K562 (cell line): ENCODE measurements around the gene TRAF5. TPM values are rescaled to one million over a fixed set of nuclear protein-coding genes. Genes with fewer than 3 reads are reported as not detected.

ENCODE experiments used
- ATAC-seq: fragments of 200-7000 bp; cut with Tn5 transposase; 3 replicates; pipeline ENCODE4 v1.9.1; 2020; ENCODE audit warnings: moderate library complexity
- Bru-seq: library from RNA; stranded (reverse); fragments of 400-500 nt; gene quantifications from one replicate; lab custom pipeline; 2021; lab: Mats Ljungman, UMichigan
- BruChase-seq, 2 experiments: library from RNA; stranded (reverse); fragments of 400-500 nt; gene quantifications; one replicate each; lab custom pipeline; 2021; lab: Mats Ljungman, UMichigan
- BruUV-seq: library from RNA; stranded (reverse); fragments of 400-500 nt; replicated peaks from 2 replicates; lab custom pipeline; 2021; lab: Mats Ljungman, UMichigan
- CTCF ChIA-PET: fragments of 300-600 bp; formaldehyde crosslinking; extraction: SDS; loops from one replicate; lab custom pipeline; 2021; ENCODE audit warnings: low intra/inter-chr PET ratio; lab: Yijun Ruan, JAX
- POLR2A ChIA-PET: fragments of 300-600, 350-650 bp; sonication (Branson Sonifier 250); formaldehyde crosslinking; extraction: SDS; loops from one replicate; lab custom pipeline; 2021; ENCODE audit warnings: antibody characterized with exemption, inconsistent platforms; lab: Yijun Ruan, JAX
- DNase-seq, 4 experiments: peaks; one replicate each; pipeline versions ENCODE4 v3.0.0 to v3.0.0-alpha.2; 2011 to 2018; ENCODE audit warnings: low spot score in 3 of 4, mixed read lengths in 3 of 4; ENCODE audit errors: extremely low read depth in 1 of 4
- FAIRE-seq: peaks from 2 replicates; lab custom pipeline; 2011; peaks lifted over from hg19 to GRCh38; lab: Jason Lieb, UNC
- H2AFZ ChIP-seq: 2 replicates; pipeline ENCODE4 v1.6.0; 2011; ENCODE audit warnings: low read depth, low read length, control low read depth, inconsistent platforms
- H3K27ac ChIP-seq: fragments of 200-600 bp; 3 replicates; pipeline ENCODE4 v1.8.0; 2011; ENCODE audit warnings: low read depth, mild to moderate bottlenecking, control low read depth, inconsistent platforms, low read length, moderate library complexity, mixed read lengths; ENCODE audit errors: extremely low read depth
- H3K27me3 ChIP-seq, 2 experiments: fragments of 300-600 bp in 1 of 2; 2 replicates in 1 of 2; 3 replicates in 1 of 2; pipeline versions ENCODE4 v1.6.0 to v1.8.0; 2011; ENCODE audit warnings: inconsistent platforms in 2 of 2, low read length in 2 of 2, mild to moderate bottlenecking in 1 of 2, mixed read lengths in 1 of 2, moderate library complexity in 1 of 2; ENCODE audit not compliant: control insufficient read depth in 2 of 2, insufficient read depth in 2 of 2
- H3K36me3 ChIP-seq: fragments of 300-600 bp; 3 replicates; pipeline ENCODE4 v1.8.0; 2011; ENCODE audit warnings: mild to moderate bottlenecking, low read length, inconsistent platforms; ENCODE audit not compliant: control insufficient read depth, insufficient read depth
- H3K4me1 ChIP-seq, 2 experiments: fragments of 200-600 bp in 1 of 2; replicated peaks in 1 of 2; 2 replicates in 1 of 2; 3 replicates in 1 of 2; pipeline versions ENCODE4 v1.5.1 to v1.8.0; 2011; ENCODE audit warnings: inconsistent platforms in 2 of 2, low read length in 2 of 2, mild to moderate bottlenecking in 1 of 2, mixed read lengths in 1 of 2, moderate library complexity in 1 of 2; ENCODE audit not compliant: control insufficient read depth in 2 of 2, insufficient read depth in 2 of 2
- H3K4me2 ChIP-seq: 2 replicates; pipeline ENCODE4 v1.6.1; 2011; ENCODE audit warnings: low read length, control low read depth, inconsistent platforms, mixed read lengths; ENCODE audit not compliant: insufficient read depth
- H3K4me3 ChIP-seq: fragments of 200-600 bp; sonication (generic), shearing (Covaris generic); 2 replicates; pipeline ENCODE4 v1.5.1; 2016; ENCODE audit warnings: control low read depth, inconsistent platforms
- H3K79me2 ChIP-seq: fragments of 200-600 bp; 3 replicates; pipeline ENCODE4 v1.8.0; 2011; ENCODE audit warnings: low read length, inconsistent platforms; ENCODE audit not compliant: control insufficient read depth, insufficient read depth
- H3K9ac ChIP-seq, 2 experiments: 2 replicates each; pipeline versions ENCODE4 v1.6.0 to v1.6.1; 2011; ENCODE audit warnings: low read depth in 2 of 2, low read length in 2 of 2, control low read depth in 1 of 2, inconsistent platforms in 1 of 2, mild to moderate bottlenecking in 1 of 2, mixed read lengths in 1 of 2; ENCODE audit not compliant: insufficient read depth in 1 of 2
- H3K9me1 ChIP-seq: one replicate; pipeline ENCODE4 v1.6.0; 2011; ENCODE audit warnings: inconsistent platforms, mild to moderate bottlenecking, low read length, moderate library complexity; ENCODE audit not compliant: control insufficient read depth, insufficient read depth
- H3K9me3 ChIP-seq: replicated peaks from 2 replicates; pipeline ENCODE4 v1.5.1; 2011; ENCODE audit warnings: low read depth, low read length, inconsistent platforms; ENCODE audit not compliant: control insufficient read depth, insufficient read depth
- H4K20me1 ChIP-seq: replicated peaks from 2 replicates; pipeline ENCODE4 v1.6.1; 2011; ENCODE audit warnings: low read length, inconsistent platforms, mixed read lengths; ENCODE audit not compliant: control insufficient read depth, insufficient read depth
- BCOR ChIP-seq: fragments of 450-650 bp; IDR thresholded peaks from 2 replicates; pipeline ENCODE4 v1.6.1; 2016
- BHLHE40 ChIP-seq: IDR thresholded peaks from 2 replicates; pipeline ENCODE4 v1.6.1; 2011; ENCODE audit warnings: low read length, improper control_type of control experiment
- GTF2E2 ChIP-seq: fragments of 200-800 bp; sonication (Bioruptor generic); IDR thresholded peaks from 2 replicates; pipeline ENCODE4 v1.6.1; 2016; ENCODE audit warnings: missing genetic modification characterization, missing compliant biosample characterization
- HDAC1 ChIP-seq, 2 experiments: fragments of 450-650 bp; IDR thresholded peaks; 2 replicates each; pipeline ENCODE4 v1.6.1; 2016 to 2017; ENCODE audit warnings: inconsistent platforms in 1 of 2, mild to moderate bottlenecking in 1 of 2, moderate library complexity in 1 of 2
- HES1 ChIP-seq: fragments of 450-650 bp; IDR thresholded peaks from 2 replicates; pipeline ENCODE4 v1.6.1; 2016; ENCODE audit warnings: low read depth, mild to moderate bottlenecking, moderate library complexity
- HNRNPH1 ChIP-seq: fragments of 200-400 bp; formaldehyde crosslinking; optimal IDR thresholded peaks from 2 replicates; pipeline ENCODE3; 2017; ENCODE audit warnings: low read depth, mild to moderate bottlenecking, low read length, moderate library complexity
- LCOR ChIP-seq: sonication (generic); formaldehyde crosslinking; IDR thresholded peaks from 2 replicates; pipeline ENCODE4 v1.8.0; 2022; ENCODE audit warnings: mild to moderate bottlenecking, missing genetic modification reagents
- NBN ChIP-seq: fragments of 450-650 bp; IDR thresholded peaks from 2 replicates; pipeline ENCODE4 v1.6.1; 2016; ENCODE audit warnings: low read depth, mild to moderate bottlenecking
- NCOR1 ChIP-seq: fragments of 450-650 bp; IDR thresholded peaks from 2 replicates; pipeline ENCODE4 v1.6.1; 2016; ENCODE audit warnings: mild to moderate bottlenecking, moderate library complexity
- NR2F6 ChIP-seq: fragments of 450-650 bp; formaldehyde crosslinking; IDR thresholded peaks from 2 replicates; pipeline ENCODE4 v1.4.0; 2020; ENCODE audit warnings: mild to moderate bottlenecking
- PHF8 ChIP-seq: fragments of 200-600 bp; sonication (generic); IDR thresholded peaks from 2 replicates; pipeline ENCODE4 v1.6.1; 2012; ENCODE audit warnings: mixed run types, mild to moderate bottlenecking, inconsistent platforms, low read length, moderate library complexity, borderline replicate concordance
- U2AF1 ChIP-seq: fragments of 200-400 bp; formaldehyde crosslinking; optimal IDR thresholded peaks from 2 replicates; pipeline ENCODE3; 2017; ENCODE audit warnings: mild to moderate bottlenecking, low read depth, low read length, moderate library complexity
- ZNF212 ChIP-seq: fragments of 450-650 bp; formaldehyde crosslinking; IDR thresholded peaks from 2 replicates; pipeline ENCODE4 v1.4.0; 2020; ENCODE audit warnings: mild to moderate bottlenecking
- ZNF23 ChIP-seq: fragments of 250-450 bp; sonication (Bioruptor Pico); IDR thresholded peaks from 2 replicates; pipeline ENCODE4 v1.4.0; 2020; ENCODE audit warnings: mild to moderate bottlenecking
- ZNF239 ChIP-seq: fragments of 250-450 bp; sonication (Bioruptor Pico); IDR thresholded peaks from 2 replicates; pipeline ENCODE4 v1.4.0; 2020; ENCODE audit warnings: mild to moderate bottlenecking
- ZNF551 ChIP-seq: fragments of 250-450 bp; sonication (Bioruptor Pico); IDR thresholded peaks from 2 replicates; pipeline ENCODE4 v1.5.0; 2021; ENCODE audit warnings: mild to moderate bottlenecking, moderate library complexity
- ZNF785 ChIP-seq: fragments of 250-450 bp; sonication (Bioruptor Pico); IDR thresholded peaks from 2 replicates; pipeline ENCODE4 v1.4.0; 2020; ENCODE audit warnings: mild to moderate bottlenecking
- WGBS: fragments of 100-300 bp; shearing (Covaris generic); methylation state at CpG from one replicate; pipeline ENCODE4 v1.1.6; 2016; ENCODE audit warnings: low coverage, mixed read lengths; ENCODE audit not compliant: insufficient coverage; ENCODE audit errors: missing lambda C conversion rate; 5-methylcytosine and 5-hydroxymethylcytosine counted together
- in situ Hi-C: fragments of 300-500 bp; cut with MboI; formaldehyde crosslinking; loops from 4 replicates; pipeline ENCODE4 v1.15.0; 2018; ENCODE audit warnings: inconsistent platforms, mixed read lengths
- intact Hi-C: fragments of 100-400 bp; cut with micrococcal nuclease; formaldehyde crosslinking; loops from 2 replicates; pipeline ENCODE4 v1.14.2; 2022
- long read RNA-seq, 3 experiments: library from polyadenylated mRNA in 2 of 3; library from RNA in 1 of 3; unstranded in 2 of 3; stranded (forward) in 1 of 3; transcript quantifications; one replicate each; pipeline ENCODE4 v2.0.0, GENCODE V29; 2019 to 2022
- polyA minus RNA-seq, 3 experiments: library from RNA; depleted of rRNA, polyadenylated mRNA; stranded (reverse); fragments of >200 nt; gene quantifications; 2 replicates each; pipeline ENCODE4 v1.2.3, GENCODE V29; 2011
- polyA plus RNA-seq, 8 experiments: library from polyadenylated mRNA; depleted of rRNA in 4 of 8; stranded (reverse) in 5 of 8; unstranded in 3 of 8; fragments of >200 nt; fragmentation: Nextera tagmentation in 2 of 8; fragmentation: Illumina TruSeq in 1 of 8; extraction: Ambion mirVana in 2 of 8; extraction: Trizol in 1 of 8; gene quantifications; 2 replicates each; pipeline versions ENCODE4 v1.2.1 to v1.2.3, GENCODE V29; 2011 to 2014; ENCODE audit warnings: inconsistent platforms in 1 of 8, missing spikeins in 1 of 8
- total RNA-seq, 7 experiments: library from RNA; depleted of rRNA in 6 of 7; stranded (reverse); fragments of >200 nt in 6 of 7; fragmentation: Illumina TruSeq in 2 of 7; extraction: Trizol in 2 of 7; gene quantifications; 2 replicates each; pipeline versions ENCODE4 v1.2.1 to v1.2.3, GENCODE V29; 2011 to 2021; ENCODE audit warnings: low replicate concordance in 1 of 7
- TF ChIP-seq, protein P1 (sequence below): fragments of 250-450 bp; sonication (Bioruptor Pico); IDR thresholded peaks from 2 replicates; pipeline ENCODE4 v1.8.0; 2022; ENCODE audit warnings: moderate library complexity, mild to moderate bottlenecking, inconsistent platforms

Gene TRAF5
- total RNA-seq (2011; cell fraction: chromatin; rRNA removed; ENCODE audit: low replicate concordance), result 14.9 and 15.0 TPM in 2 replicates
- 7.1 and 7.5 TPM in 2 replicates for total RNA-seq (2011; cell fraction: nucleolus; rRNA removed)
- 11.6 and 16.0 TPM in 2 replicates for total RNA-seq (2011; cell fraction: nucleoplasm; rRNA removed)
- total RNA-seq (2014; rRNA removed) (5.1 and 5.2 TPM in 2 replicates), total RNA-seq (2014; rRNA removed; fragmentation: Illumina TruSeq; extraction: Trizol) (4.8 and 5.5 TPM in 2 replicates), total RNA-seq (2015; rRNA removed; fragmentation: Illumina TruSeq; extraction: Trizol) (8.9 and 9.3 TPM in 2 replicates), total RNA-seq (2021) (5.4 and 5.7 TPM in 2 replicates), polyA plus RNA-seq (2011; rRNA removed) (5.3 and 5.8 TPM in 2 replicates), polyA plus RNA-seq (2014; fragmentation: Illumina TruSeq; extraction: Trizol) (5.9 and 7.4 TPM in 2 replicates), polyA plus RNA-seq (2014; fragmentation: Nextera tagmentation; extraction: Ambion mirVana) (1 to 10 TPM; 2.0 to 2.8 TPM), polyA plus RNA-seq (2014; rRNA removed) (5.9 and 6.7 TPM in 2 replicates), polyA minus RNA-seq (2011; rRNA and poly(A)+ RNA removed) (4.8 and 5.0 TPM in 2 replicates), Bru-seq, nascent RNA (percentile 68 among the genes with signal in this experiment), BruChase-seq, experiment 1, labeled RNA remaining after a 2-hour chase (percentile 68 among the genes with signal in this experiment), BruChase-seq, experiment 2, labeled RNA remaining after a 6-hour chase (percentile 69 among the genes with signal in this experiment)
- 2.0 and 3.5 TPM in 2 replicates for polyA plus RNA-seq (2011; cell fraction: cytosol; rRNA removed)
- polyA plus RNA-seq (2011; cell fraction: nucleus; rRNA removed), result 21.1 and 28.3 TPM in 2 replicates
- polyA plus RNA-seq (2012), result 5.0 and 7.9 TPM in 2 replicates
- polyA minus RNA-seq (2011; cell fraction: cytosol; rRNA and poly(A)+ RNA removed), result 2.2 and 2.5 TPM in 2 replicates
- polyA minus RNA-seq (2011; cell fraction: nucleus; rRNA and poly(A)+ RNA removed), result 5.5 and 7.7 TPM in 2 replicates
- long read RNA-seq, experiment 1, transcript TRAF5-201 (11 exons, 3,972 nt), result major isoform, 9 of 19 reads
- long read RNA-seq, experiment 1, partial matches to known transcripts, result 1 of 19 reads
- long read RNA-seq, experiment 1, other reads (novel, unspliced or antisense), result 8 of 19 reads
- long read RNA-seq, experiment 2, partial matches to known transcripts, result 1 of 2 reads
- long read RNA-seq, experiment 2, other reads (novel, unspliced or antisense), result 1 of 2 reads
- long read RNA-seq, experiment 3, partial matches to known transcripts, result 0 of 3 reads
- long read RNA-seq, experiment 3, other reads (novel, unspliced or antisense), result 1 of 3 reads

DNA sequence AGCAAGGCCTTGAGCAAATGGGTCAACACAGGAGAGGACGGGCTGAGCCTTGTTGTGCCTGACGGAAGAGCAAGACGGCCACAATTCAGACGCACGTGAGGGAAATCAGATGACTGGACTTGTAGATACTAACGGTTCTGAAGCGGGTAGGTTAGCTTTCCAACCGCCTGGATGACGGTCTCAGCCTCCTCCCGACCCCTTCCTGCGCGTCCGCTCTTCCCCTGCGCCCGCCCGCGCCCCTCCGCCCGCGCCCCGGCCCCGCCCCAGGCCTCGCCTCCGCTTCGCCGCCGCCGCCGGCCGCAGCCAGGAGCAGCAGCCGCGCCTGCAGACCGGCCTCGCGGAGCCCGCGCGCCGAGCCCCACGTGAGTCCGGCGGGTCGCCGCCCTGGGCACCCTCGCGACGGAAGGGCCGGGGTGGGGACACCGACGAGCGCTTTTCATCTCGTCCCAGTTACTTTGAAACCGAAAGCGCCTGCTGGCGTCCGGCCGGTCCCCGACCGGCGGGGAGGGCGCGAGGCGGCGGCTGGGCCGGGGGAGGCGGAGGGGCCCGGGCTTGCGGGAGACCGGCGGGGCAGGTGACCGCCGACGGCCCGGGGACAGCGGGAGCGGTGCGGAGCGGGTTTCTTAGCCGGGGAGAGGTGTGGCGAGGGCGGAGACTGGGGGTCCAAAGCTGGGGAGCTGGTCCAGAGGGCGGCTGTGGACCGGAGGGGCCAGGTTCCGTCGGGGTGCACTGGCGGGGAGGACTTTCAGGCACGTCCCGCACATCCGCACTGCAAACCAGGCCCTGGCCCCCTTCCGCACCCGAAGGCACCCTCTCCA, at the start of gene TRAF5:
Gene TRAF5, plus strand, starts transcription at position 306 of the 818 bp plus-strand sequence. CDS start 26,407 bp downstream, outside the sequence.
- Histone ChIP-seq H3K79me2 (no peaks in the 10 kb centered on the region), H3K4me3 (peak within 1 kb of the TSS; percentile 56), H3K9me1 (no peaks in the 10 kb centered on the region), H4K20me1 (0 out of 2 replicates have a peak, but pooled peaks cover 3% of the 10 kb centered on the region), H3K4me2 (peak within 1 kb of the TSS; percentile 88), H3K27ac (peak within 1 kb of the TSS; percentile 37; the same call in 2 of the 3 replicates), H2AFZ (peak within 1 kb of the TSS; percentile 100), H3K4me1 (peaks cover 28 to 30% of the 10 kb centered on the region in 2 experiments), H3K9ac (peak within 1 kb of the TSS; percentile 53 to 90), H3K9me3 (no peaks in the 10 kb centered on the region), H3K36me3 (no peaks in the 10 kb centered on the region), H3K27me3 (no peaks in the 10 kb centered on the region; a peak in 1 of 5 replicates)
- ATAC-seq (peak; percentile 77), FAIRE-seq (peak; percentile 19), DNase-seq (peak; percentile 68 to 81 (median 76))
- BruUV-seq, result no TSS peak
- WGBS, result 3% methylated on average over 41 of the region's 91 CpGs
- intact Hi-C loops, result no loop called here
- ChIA-PET CTCF (interaction anchor here (0.7 kb wide), 1 partner anchor 328 kb away, joined by 3 read pairs; no protein-coding TSS in a partner anchor), POLR2A (interaction anchor here (0.9 to 2.1 kb wide), 6 partner anchors 10 to 150 kb away, joined by 3 to 15 read pairs (median 6); no protein-coding TSS in a partner anchor)
- in situ Hi-C loops, result loop anchor here (10.0 kb wide), 1 partner anchor 328 kb away; no protein-coding TSS in a partner anchor
- TF ChIP-seq GTF2E2 (tag), result no peak
- 0 out of 2 replicates have a peak, but pooled peaks have one; percentile 7 for TF ChIP-seq NBN
- no peak for TF ChIP-seq ZNF239 (CRISPR knock-in tag)
- TF ChIP-seq, protein P1, sequence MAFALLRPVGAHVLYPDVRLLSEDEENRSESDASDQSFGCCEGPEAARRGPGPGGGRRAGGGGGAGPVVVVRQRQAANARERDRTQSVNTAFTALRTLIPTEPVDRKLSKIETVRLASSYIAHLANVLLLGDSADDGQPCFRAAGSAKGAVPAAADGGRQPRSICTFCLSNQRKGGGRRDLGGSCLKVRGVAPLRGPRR (CRISPR knock-in tag), result no peak
- TF ChIP-seq BCOR, result no peak
- TF ChIP-seq PHF8, result peak; percentile 70; the same call in 1 of the 2 replicates
- no peak for TF ChIP-seq HES1
- no peak for TF ChIP-seq LCOR (CRISPR knock-in tag)
- TF ChIP-seq ZNF785 (CRISPR knock-in tag), result no peak
- TF ChIP-seq HDAC1 (IDR thresholded peaks at IDR 0.05), result no peak
- TF ChIP-seq U2AF1, result no peak
- no peak for TF ChIP-seq NCOR1
- no peak for TF ChIP-seq ZNF551
- TF ChIP-seq ZNF212 (CRISPR knock-in tag), result no peak
- no peak for TF ChIP-seq HNRNPH1
- peak; percentile 94 for TF ChIP-seq BHLHE40
- no peak for TF ChIP-seq ZNF23 (CRISPR knock-in tag)
- no peak for TF ChIP-seq NR2F6
